Mesenchymal stem cell (in vitro differentiated cells and primary cell): ENCODE measurements around the gene SRRM2.

Source experiments
- DNase-seq: peaks from one replicate; pipeline ENCODE4 v3.0.0-alpha.2; 2013
- H2AFZ ChIP-seq: one replicate; pipeline ENCODE4 v1.6.1; 2013; ENCODE audit warnings: low read depth, mild to moderate bottlenecking, control low read depth, inconsistent platforms, low read length, moderate library complexity
- H2AK5ac ChIP-seq: 2 replicates; pipeline ENCODE4 v1.6.1; 2013; ENCODE audit warnings: low read length, moderate library complexity, mild to moderate bottlenecking, inconsistent platforms; ENCODE audit not compliant: severe bottlenecking
- H2BK120ac ChIP-seq: one replicate; pipeline ENCODE4 v1.6.1; 2013; ENCODE audit warnings: low read depth, mild to moderate bottlenecking, inconsistent platforms, low read length, moderate library complexity
- H2BK12ac ChIP-seq, 2 experiments: one replicate each; pipeline ENCODE4 v1.6.1; 2013; ENCODE audit warnings: inconsistent platforms in 2 of 2, low read length in 2 of 2, mild to moderate bottlenecking in 2 of 2, moderate library complexity in 2 of 2, control low read depth in 1 of 2
- H2BK15ac ChIP-seq: one replicate; pipeline ENCODE4 v1.6.1; 2013; ENCODE audit warnings: mild to moderate bottlenecking, low read depth, inconsistent platforms; ENCODE audit not compliant: poor library complexity, severe bottlenecking
- H2BK5ac ChIP-seq: 2 replicates; pipeline ENCODE4 v1.6.1; 2013; ENCODE audit warnings: low read depth, mild to moderate bottlenecking, low read length, control low read depth, inconsistent platforms; ENCODE audit not compliant: poor library complexity, severe bottlenecking
- H3K14ac ChIP-seq, 2 experiments: one replicate each; pipeline ENCODE4 v1.6.1; 2013; ENCODE audit warnings: inconsistent platforms in 2 of 2, low read length in 2 of 2, control low read depth in 1 of 2, mild to moderate bottlenecking in 1 of 2, moderate library complexity in 1 of 2
- H3K18ac ChIP-seq, 2 experiments: one replicate each; pipeline ENCODE4 v1.6.1; 2013; ENCODE audit warnings: inconsistent platforms in 2 of 2, low read length in 2 of 2, control low read depth in 1 of 2, low read depth in 1 of 2, mild to moderate bottlenecking in 1 of 2
- H3K23ac ChIP-seq, 2 experiments: one replicate each; pipeline ENCODE4 v1.6.1; 2013; ENCODE audit warnings: inconsistent platforms in 2 of 2, low read length in 2 of 2, mild to moderate bottlenecking in 2 of 2, moderate library complexity in 2 of 2, control low read depth in 1 of 2
- H3K27ac ChIP-seq: 2 replicates; pipeline ENCODE4 v1.5.1; 2013; ENCODE audit warnings: mild to moderate bottlenecking, moderate library complexity, low read length, control low read depth, inconsistent platforms; ENCODE audit not compliant: poor library complexity, severe bottlenecking
- H3K27me3 ChIP-seq, 2 experiments: 2 replicates each; pipeline versions ENCODE4 v1.6.1 to v1.7.0; 2013; ENCODE audit warnings: low read length in 2 of 2, mild to moderate bottlenecking in 2 of 2, moderate library complexity in 2 of 2, control low read depth in 1 of 2, inconsistent platforms in 1 of 2; ENCODE audit not compliant: control insufficient read depth in 1 of 2, insufficient read depth in 1 of 2
- H3K36me3 ChIP-seq, 2 experiments: 2 replicates each; pipeline versions ENCODE4 v1.6.1 to v1.7.0; 2013; ENCODE audit warnings: low read length in 2 of 2, control low read depth in 1 of 2, inconsistent platforms in 1 of 2, low read depth in 1 of 2, mild to moderate bottlenecking in 1 of 2; ENCODE audit not compliant: insufficient read depth in 2 of 2, control insufficient read depth in 1 of 2
- H3K4ac ChIP-seq, 2 experiments: one replicate each; pipeline ENCODE4 v1.6.1; 2013; ENCODE audit warnings: inconsistent platforms in 2 of 2, low read length in 2 of 2, mild to moderate bottlenecking in 2 of 2, moderate library complexity in 2 of 2, control low read depth in 1 of 2, low read depth in 1 of 2
- H3K4me1 ChIP-seq: 2 replicates; pipeline ENCODE4 v1.6.1; 2013; ENCODE audit warnings: low read depth, low read length, control low read depth; ENCODE audit not compliant: control insufficient read depth, insufficient read depth
- H3K4me2 ChIP-seq: 2 replicates; pipeline ENCODE4 v1.6.1; 2013; ENCODE audit warnings: low read length, mild to moderate bottlenecking, inconsistent platforms; ENCODE audit not compliant: poor library complexity, severe bottlenecking
- H3K4me3 ChIP-seq, 2 experiments: 2 replicates each; pipeline versions ENCODE4 v1.5.1 to v1.7.0; 2013; ENCODE audit warnings: low read length in 2 of 2, mild to moderate bottlenecking in 2 of 2, control low read depth in 1 of 2, low read depth in 1 of 2; ENCODE audit not compliant: insufficient read depth in 1 of 2
- H3K79me1 ChIP-seq: replicated peaks from 2 replicates; pipeline ENCODE4 v1.6.1; 2013; ENCODE audit warnings: mild to moderate bottlenecking, control low read depth, low read length, inconsistent platforms; ENCODE audit not compliant: poor library complexity, severe bottlenecking
- H3K9ac ChIP-seq: 2 replicates; pipeline ENCODE4 v1.7.0; 2013; ENCODE audit warnings: mild to moderate bottlenecking, low read length, moderate library complexity
- H3K9me3 ChIP-seq: 2 replicates; pipeline ENCODE4 v1.7.0; 2013; ENCODE audit warnings: mild to moderate bottlenecking, low read length; ENCODE audit not compliant: control insufficient read depth
- H4K8ac ChIP-seq: one replicate; pipeline ENCODE4 v1.6.1; 2013; ENCODE audit warnings: inconsistent platforms, mild to moderate bottlenecking, low read length, moderate library complexity
- H4K91ac ChIP-seq: one replicate; pipeline ENCODE4 v1.6.1; 2013; ENCODE audit warnings: mild to moderate bottlenecking, low read length, inconsistent platforms
- WGBS: methylation state at CpG from one replicate; pipeline ENCODE4 v1.1.7; 2013; ENCODE audit warnings: mixed read lengths; 5-methylcytosine and 5-hydroxymethylcytosine counted together

The SRRM2 gene

DNA sequence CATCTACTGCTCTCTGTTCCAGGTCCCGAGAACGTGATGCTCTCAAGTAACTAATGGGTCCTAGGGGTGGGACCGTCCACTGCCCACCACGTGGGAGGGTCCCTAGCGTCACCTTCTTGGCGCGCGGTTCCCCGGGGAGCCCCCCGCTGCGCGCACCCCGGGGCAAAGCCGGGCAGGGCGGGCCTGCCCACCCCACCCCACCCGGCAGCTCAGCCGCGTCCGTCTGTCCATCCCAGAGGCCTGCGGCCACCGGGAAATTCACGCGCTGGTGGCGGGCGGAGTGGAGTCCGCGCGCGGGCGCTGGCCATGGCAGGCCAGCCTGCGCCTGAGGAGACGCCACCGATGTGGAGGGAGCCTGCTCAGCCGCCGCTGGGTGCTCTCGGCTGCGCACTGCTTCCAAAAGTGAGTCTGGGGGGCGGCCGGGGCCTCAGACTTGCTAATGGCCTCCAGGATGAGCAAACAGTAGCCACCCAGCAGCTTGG lies 46.3 kb downstream of the SRRM2 start:
- no peak overlapping the region for H3K4me3 ChIP-seq
- H4K91ac ChIP-seq: no peak overlapping the region
- no peak overlapping the region for H3K27ac ChIP-seq
- no peak overlapping the region for H2AK5ac ChIP-seq
- H2BK12ac ChIP-seq: no peak overlapping the region
- H3K27me3 ChIP-seq: peaks cover 7 to 28% of the 10 kb centered on the region in 2 experiments
- no peak overlapping the region for H2BK5ac ChIP-seq
- peak overlapping the region; percentile 52 for H2BK15ac ChIP-seq
- H3K9me3 ChIP-seq: peaks cover 11% of the 10 kb centered on the region
- no peaks in the 10 kb centered on the region for H3K79me1 ChIP-seq
- H2BK120ac ChIP-seq: no peak overlapping the region
- no peak overlapping the region for H3K9ac ChIP-seq
- H3K23ac ChIP-seq: no peak overlapping the region
- no peaks in the 10 kb centered on the region for H3K36me3 ChIP-seq
- no peaks in the 10 kb centered on the region for H3K4me1 ChIP-seq
- 93% methylated on average over 39 of the region's 39 CpGs for WGBS
- H3K4me2 ChIP-seq: no peak overlapping the region
- no peak overlapping the region for H3K14ac ChIP-seq
- H3K18ac ChIP-seq: no peak overlapping the region
- no peak overlapping the region for H4K8ac ChIP-seq
- no peak overlapping the region for H3K4ac ChIP-seq
- DNase-seq: no peak
- no peak overlapping the region for H2AFZ ChIP-seq

GRCh38 chr16:2799205-2799858 lies 46.9 kb downstream of the SRRM2 start:
- Histone ChIP-seq H3K23ac (no peak overlapping the region), H4K91ac (no peak overlapping the region), H2BK12ac (no peak overlapping the region), H3K27me3 (peaks cover 10 to 31% of the 10 kb centered on the region in 2 experiments), H3K4ac (no peak overlapping the region), H3K4me3 (no peak overlapping the region), H3K27ac (no peak overlapping the region), H2AK5ac (no peak overlapping the region), H3K9ac (no peak overlapping the region), H3K9me3 (peaks cover 16% of the 10 kb centered on the region), H3K4me2 (no peak overlapping the region), H3K36me3 (no peaks in the 10 kb centered on the region), H2BK5ac (no peak overlapping the region), H2BK15ac (no peak overlapping the region), H2BK120ac (no peak overlapping the region), H4K8ac (no peak overlapping the region), H2AFZ (no peak overlapping the region), H3K14ac (no peak overlapping the region), H3K4me1 (no peaks in the 10 kb centered on the region), H3K79me1 (no peaks in the 10 kb centered on the region), H3K18ac (no peak overlapping the region)
- WGBS: 87% methylated on average over 18 of the region's 21 CpGs
- DNase-seq: no peak

GRCh38 chr16:2799859-2800226 lies 47.4 kb downstream of the SRRM2 start:
- H4K91ac ChIP-seq: no peak overlapping the region
- peaks cover 22% of the 10 kb centered on the region for H3K9me3 ChIP-seq
- H2BK120ac ChIP-seq: no peak overlapping the region
- no peak overlapping the region for H3K27ac ChIP-seq
- no peak overlapping the region for H2AFZ ChIP-seq
- no peak overlapping the region for H3K18ac ChIP-seq
- 60% methylated on average over 1 of the region's 1 CpG for WGBS
- H3K14ac ChIP-seq: no peak overlapping the region
- H3K36me3 ChIP-seq: no peaks in the 10 kb centered on the region
- peak; percentile 35 for DNase-seq
- H2BK12ac ChIP-seq: no peak overlapping the region
- no peak overlapping the region for H2BK5ac ChIP-seq
- no peaks in the 10 kb centered on the region for H3K79me1 ChIP-seq
- no peak overlapping the region for H3K23ac ChIP-seq
- no peak overlapping the region for H2AK5ac ChIP-seq
- no peak overlapping the region for H2BK15ac ChIP-seq
- no peaks in the 10 kb centered on the region for H3K4me1 ChIP-seq
- no peak overlapping the region for H3K4me2 ChIP-seq
- no peak overlapping the region for H3K4me3 ChIP-seq
- H3K9ac ChIP-seq: no peak overlapping the region
- H3K4ac ChIP-seq: no peak overlapping the region
- H3K27me3 ChIP-seq: peaks cover 12 to 27% of the 10 kb centered on the region in 2 experiments
- no peak overlapping the region for H4K8ac ChIP-seq

DNA sequence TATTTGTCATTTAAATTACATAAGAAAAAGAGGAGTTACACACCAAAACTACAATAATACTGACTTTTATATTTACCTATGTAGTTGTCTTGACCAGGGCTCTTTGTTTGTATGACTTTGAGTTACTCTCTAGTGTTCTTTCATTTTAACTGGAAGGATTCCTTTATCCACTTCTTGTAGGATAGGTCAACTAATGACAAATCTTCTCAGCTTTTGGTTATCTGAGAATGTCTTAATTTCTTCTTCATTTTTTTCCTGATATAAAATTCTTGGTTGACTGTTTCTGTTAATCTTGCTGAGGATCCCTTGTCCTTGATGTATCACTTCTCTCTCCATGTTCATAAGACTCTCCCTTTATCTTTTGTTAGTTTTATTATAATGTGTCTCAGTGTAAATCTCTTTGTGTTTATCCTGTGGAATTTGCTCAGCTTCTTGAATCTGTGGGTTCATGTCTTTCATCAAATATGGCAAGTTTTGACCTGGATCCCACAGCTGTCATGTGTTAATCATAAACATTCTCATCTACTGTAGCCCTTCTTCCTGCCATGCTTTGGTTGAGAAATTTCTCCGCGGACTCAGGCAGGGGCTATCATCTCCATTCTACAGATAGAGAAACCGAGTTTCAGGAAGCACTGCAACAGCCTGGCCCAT lies 51.2 kb downstream of the SRRM2 start:
- Histone ChIP-seq H3K9me3 (peaks cover 38% of the 10 kb centered on the region), H3K4ac (no peak overlapping the region), H3K18ac (no peak overlapping the region), H3K4me2 (no peak overlapping the region), H4K91ac (no peak overlapping the region), H2AK5ac (no peak overlapping the region), H4K8ac (no peak overlapping the region), H3K27ac (no peak overlapping the region), H3K23ac (no peak overlapping the region), H3K27me3 (peaks cover 13 to 52% of the 10 kb centered on the region in 2 experiments), H2BK120ac (no peak overlapping the region), H2AFZ (no peak overlapping the region), H2BK12ac (no peak overlapping the region), H3K4me3 (no peak overlapping the region), H3K4me1 (no peaks in the 10 kb centered on the region), H3K36me3 (no peaks in the 10 kb centered on the region), H2BK5ac (no peak overlapping the region), H3K14ac (no peak overlapping the region), H2BK15ac (no peak overlapping the region), H3K9ac (no peak overlapping the region), H3K79me1 (no peaks in the 10 kb centered on the region)
- 33% methylated on average over 1 of the region's 3 CpGs for WGBS
- DNase-seq: no peak
